ENCODE data around the gene CRTAP.
"Not testable (repeated sequence)": the region's sequence is repeated elsewhere in the genome, so short reads cannot be mapped to it uniquely, and the experiment has no call there.

CRTAP gene

GRCh38 chr3:33113772-33114621 lies at the start of gene CRTAP:
Gene CRTAP (plus strand): TSS chr3:33114014. CDS start chr3:33114078, 64 bp downstream.
- peak within 1 kb of the TSS; percentile 80 for H3K4me3 ChIP-seq (ENCODE audit: low read length)
- TF ChIP-seq ZNF274 (IDR thresholded peaks at IDR 0.05; ENCODE audit: low read depth, low read length), result no peak

GRCh38 chr3:33064929-33065328 lies 48.9 kb upstream of the CRTAP start:
- H3K4me3 ChIP-seq (ENCODE audit: low read length), result no peak overlapping the region
- TF ChIP-seq ZNF274 (IDR thresholded peaks at IDR 0.05; ENCODE audit: low read depth, low read length), result no peak

- TF ChIP-seq ZNF274 (IDR thresholded peaks at IDR 0.05; ENCODE audit: low read depth, low read length), result no peak
- H3K4me3 ChIP-seq (ENCODE audit: low read length), result no peak overlapping the region
These were observed 46.3 kb upstream of the CRTAP start for GRCh38 chr3:33067484-33067883.

GRCh38 chr3:33069862-33070261 lies 44.0 kb upstream of the CRTAP start:
- H3K4me3 ChIP-seq (ENCODE audit: low read length), result not testable (repeated sequence)

GRCh38 chr3:33071181-33071580 lies 42.6 kb upstream of the CRTAP start:
- no peak overlapping the region for H3K4me3 ChIP-seq (ENCODE audit: low read length)
- no peak for TF ChIP-seq ZNF274 (IDR thresholded peaks at IDR 0.05; ENCODE audit: low read depth, low read length)

GRCh38 chr3:33071946-33072345 lies 41.9 kb upstream of the CRTAP start:
- no peak for TF ChIP-seq ZNF274 (IDR thresholded peaks at IDR 0.05; ENCODE audit: low read depth, low read length)
- no peak overlapping the region for H3K4me3 ChIP-seq (ENCODE audit: low read length)

GRCh38 chr3:33074217-33075067 lies 39.4 kb upstream of the CRTAP start:
- TF ChIP-seq ZNF274 (IDR thresholded peaks at IDR 0.05; ENCODE audit: low read depth, low read length), result no peak
- no peak overlapping the region for H3K4me3 ChIP-seq (ENCODE audit: low read length)

GRCh38 chr3:33075995-33076394 lies 37.8 kb upstream of the CRTAP start:
- TF ChIP-seq ZNF274 (IDR thresholded peaks at IDR 0.05; ENCODE audit: low read depth, low read length), result no peak
- no peak overlapping the region for H3K4me3 ChIP-seq (ENCODE audit: low read length)

- no peak for TF ChIP-seq ZNF274 (IDR thresholded peaks at IDR 0.05; ENCODE audit: low read depth, low read length)
These were observed 36.9 kb upstream of the CRTAP start for GRCh38 chr3:33076952-33077351.

GRCh38 chr3:33077976-33078375 lies 35.8 kb upstream of the CRTAP start:
- no peak for TF ChIP-seq ZNF274 (IDR thresholded peaks at IDR 0.05; ENCODE audit: low read depth, low read length)
- H3K4me3 ChIP-seq (ENCODE audit: low read length), result no peak overlapping the region

More at GRCh38 chr3:33076952-33077351, 36.9 kb upstream of the CRTAP start:
- no peak overlapping the region for H3K4me3 ChIP-seq (ENCODE audit: low read length)

GRCh38 chr3:33079813-33080212 lies 34.0 kb upstream of the CRTAP start:
- H3K4me3 ChIP-seq (ENCODE audit: low read length), result not testable (repeated sequence)

- no peak for TF ChIP-seq ZNF274 (IDR thresholded peaks at IDR 0.05; ENCODE audit: low read depth, low read length)
- no peak overlapping the region for H3K4me3 ChIP-seq (ENCODE audit: low read length)
These were observed 32.0 kb upstream of the CRTAP start for GRCh38 chr3:33081812-33082211.

GRCh38 chr3:33083958-33084357 lies 29.9 kb upstream of the CRTAP start:
- H3K4me3 ChIP-seq (ENCODE audit: low read length), result no peak overlapping the region
- TF ChIP-seq ZNF274 (IDR thresholded peaks at IDR 0.05; ENCODE audit: low read depth, low read length), result no peak

GRCh38 chr3:33088691-33089090 lies 25.1 kb upstream of the CRTAP start:
- no peak for TF ChIP-seq ZNF274 (IDR thresholded peaks at IDR 0.05; ENCODE audit: low read depth, low read length)
- H3K4me3 ChIP-seq (ENCODE audit: low read length), result no peak overlapping the region

GRCh38 chr3:33089515-33089914 lies 24.3 kb upstream of the CRTAP start:
- H3K4me3 ChIP-seq (ENCODE audit: low read length), result no peak overlapping the region
- TF ChIP-seq ZNF274 (IDR thresholded peaks at IDR 0.05; ENCODE audit: low read depth, low read length), result no peak
